MM.1S (cell line): ENCODE data around the gene ALOX12B.
A peak's percentile ranks its signal among the peaks of the same experiment; 100 is the strongest.

Experiments
- DNase-seq: peaks from one replicate; pipeline ENCODE4 v3.0.0-alpha.2; 2015
- H2AFZ ChIP-seq: fragments of 300-600 bp; sonication (generic); 2 replicates; pipeline ENCODE4 v1.6.0; 2016; ENCODE audit warnings: antibody characterized with exemption, low read length
- H3F3A ChIP-seq: fragments of 300-600 bp; sonication (generic); 2 replicates; pipeline ENCODE4 v1.6.1; 2016; ENCODE audit warnings: mild to moderate bottlenecking, antibody characterized with exemption, low read length, moderate library complexity, mixed read lengths; ENCODE audit not compliant: insufficient read depth
- H3K27ac ChIP-seq: fragments of 300-600 bp; sonication (generic); 2 replicates; pipeline ENCODE4 v1.5.1; 2016; ENCODE audit warnings: mild to moderate bottlenecking, low read length
- H3K27me3 ChIP-seq: fragments of 300-600 bp; sonication (generic); replicated peaks from 2 replicates; pipeline ENCODE4 v1.6.0; 2016; ENCODE audit warnings: low read length; ENCODE audit not compliant: insufficient read depth
- H3K36me3 ChIP-seq: fragments of 300-600 bp; sonication (generic); replicated peaks from 2 replicates; pipeline ENCODE4 v1.6.1; 2016; ENCODE audit warnings: mild to moderate bottlenecking, low read length, mixed read lengths; ENCODE audit not compliant: insufficient read depth
- H3K4me1 ChIP-seq: fragments of 300-600 bp; sonication (generic); 2 replicates; pipeline ENCODE4 v1.6.1; 2016; ENCODE audit warnings: low read length, mixed read lengths
- H3K4me2 ChIP-seq: fragments of 300-600 bp; sonication (generic); 2 replicates; pipeline ENCODE4 v1.6.0; 2016; ENCODE audit warnings: low read depth, low read length
- H3K4me3 ChIP-seq: fragments of 300-600 bp; sonication (generic); 2 replicates; pipeline ENCODE4 v1.5.1; 2016; ENCODE audit warnings: low read length, mixed read lengths
- H3K79me2 ChIP-seq: fragments of 300-600 bp; sonication (generic); 2 replicates; pipeline ENCODE4 v1.6.1; 2016; ENCODE audit warnings: mixed run types, low read length, mixed read lengths
- H3K9ac ChIP-seq: fragments of 300-600 bp; sonication (generic); 2 replicates; pipeline ENCODE4 v1.6.1; 2016; ENCODE audit warnings: low read length, mixed read lengths
- H3K9me2 ChIP-seq: fragments of 300-600 bp; sonication (generic); replicated peaks from 2 replicates; pipeline ENCODE4 v1.6.1; 2016; ENCODE audit warnings: mild to moderate bottlenecking, low read length, mixed read lengths; ENCODE audit not compliant: insufficient read depth
- H3K9me3 ChIP-seq: fragments of 300-600 bp; sonication (generic); replicated peaks from 2 replicates; pipeline ENCODE4 v1.6.1; 2016; ENCODE audit warnings: mild to moderate bottlenecking, low read length, mixed read lengths; ENCODE audit not compliant: insufficient read depth
- H4K20me1 ChIP-seq: fragments of 300-600 bp; sonication (generic); 2 replicates; pipeline ENCODE4 v1.6.1; 2016; ENCODE audit warnings: mild to moderate bottlenecking, low read length, moderate library complexity, mixed read lengths; ENCODE audit not compliant: insufficient read depth
- CTCF ChIP-seq: fragments of 300-600 bp; sonication (generic); IDR thresholded peaks from 2 replicates; pipeline ENCODE4 v1.5.1; 2016; ENCODE audit warnings: antibody characterized with exemption, low read length, mixed read lengths
- EZH2 ChIP-seq: fragments of 300-600 bp; sonication (generic); optimal IDR thresholded peaks from 2 replicates; pipeline ENCODE3; 2017; ENCODE audit warnings: low read depth, mild to moderate bottlenecking, antibody characterized with exemption, low read length, mixed read lengths
- EZH2phosphoT487 ChIP-seq: fragments of 300-600 bp; sonication (generic); IDR thresholded peaks from 2 replicates; pipeline ENCODE4 v1.6.1; 2018; ENCODE audit warnings: antibody characterized with exemption, low read length

Gene ALOX12B

GRCh38 chr17:8060274-8060673 lies 27.2 kb downstream of the ALOX12B start:
- Histone ChIP-seq H3K4me3 (no peak overlapping the region), H3K79me2 (no peaks in the 10 kb centered on the region), H3K9me2 (no peaks in the 10 kb centered on the region), H4K20me1 (no peaks in the 10 kb centered on the region), H3K27ac (no peak overlapping the region), H3K36me3 (no peaks in the 10 kb centered on the region), H3K9me3 (no peaks in the 10 kb centered on the region), H3K4me2 (no peak overlapping the region), H2AFZ (no peak overlapping the region), H3K9ac (no peak overlapping the region), H3K27me3 (peaks cover 91% of the 10 kb centered on the region), H3F3A (no peaks in the 10 kb centered on the region), H3K4me1 (peaks cover 4% of the 10 kb centered on the region)
- DNase-seq: peak; percentile 79
- TF ChIP-seq CTCF (peak; percentile 74), EZH2 (no peak), EZH2phosphoT487 (no peak)

GRCh38 chr17:8059131-8059530 lies 28.4 kb downstream of the ALOX12B start:
- Histone ChIP-seq H3K36me3 (no peaks in the 10 kb centered on the region), H3K9me2 (no peaks in the 10 kb centered on the region), H3K27ac (no peak overlapping the region), H3K4me3 (no peak overlapping the region), H4K20me1 (no peaks in the 10 kb centered on the region), H3K4me2 (no peak overlapping the region), H3K79me2 (no peaks in the 10 kb centered on the region), H3K4me1 (peaks cover 4% of the 10 kb centered on the region), H3K9ac (no peak overlapping the region), H3K9me3 (no peaks in the 10 kb centered on the region), H2AFZ (no peak overlapping the region), H3K27me3 (peaks cover 79% of the 10 kb centered on the region), H3F3A (no peaks in the 10 kb centered on the region)
- no peak for DNase-seq
- TF ChIP-seq CTCF (no peak), EZH2 (no peak), EZH2phosphoT487 (no peak)

- Histone ChIP-seq H2AFZ (no peak overlapping the region), H4K20me1 (no peaks in the 10 kb centered on the region), H3K36me3 (no peaks in the 10 kb centered on the region), H3K9ac (no peak overlapping the region), H3K27me3 (peaks cover 81% of the 10 kb centered on the region), H3K4me1 (peaks cover 4% of the 10 kb centered on the region), H3K9me3 (no peaks in the 10 kb centered on the region), H3K4me3 (no peak overlapping the region), H3K79me2 (no peaks in the 10 kb centered on the region), H3K9me2 (no peaks in the 10 kb centered on the region), H3K27ac (no peak overlapping the region), H3K4me2 (0 out of 2 replicates have a peak overlapping the region, but pooled peaks have one; percentile 7), H3F3A (no peaks in the 10 kb centered on the region)
- TF ChIP-seq CTCF (peak; percentile 73), EZH2 (no peak)
- peak; percentile 77 for DNase-seq
Measured at GRCh38 chr17:8057691-8058114, 29.8 kb downstream of the ALOX12B start.
